Uterus (tissue), 4 donors: ENCODE measurements around the gene BNC2. TPM values are rescaled to one million over a fixed set of nuclear protein-coding genes. Genes with fewer than 3 reads are reported as not detected.

Source experiments
- DNase-seq, 2 donors: peaks; one replicate each; pipeline ENCODE4 v3.0.0-alpha.2; 2019 to 2020
- H3K27ac ChIP-seq, 2 donors: fragments of 200-600 bp; sonication (generic); 1 replicate in 1 of 2; 2 replicates in 1 of 2; pipeline ENCODE4 v1.5.1; 2016 to 2018
- H3K27me3 ChIP-seq, 2 donors: fragments of 200-600 bp; sonication (generic); one replicate each; pipeline ENCODE4 v1.5.1; 2018 to 2019; ENCODE audit warnings: control low read depth in 1 of 2
- H3K36me3 ChIP-seq, 2 donors: fragments of 200-600 bp; sonication (generic); one replicate each; pipeline ENCODE4 v1.5.1; 2019; ENCODE audit warnings: control low read depth in 1 of 2
- H3K4me1 ChIP-seq, 2 donors: fragments of 200-600 bp; sonication (generic); one replicate each; pipeline ENCODE4 v1.5.1; 2018 to 2019; ENCODE audit warnings: control low read depth in 1 of 2
- H3K4me3 ChIP-seq, 2 donors: fragments of 200-600 bp; sonication (generic); 1 replicate in 1 of 2; 2 replicates in 1 of 2; pipeline ENCODE4 v1.5.1; 2018 to 2019; ENCODE audit warnings: mild to moderate bottlenecking in 1 of 2
- H3K9me3 ChIP-seq, 2 donors: fragments of 200-600 bp; sonication (generic); one replicate each; pipeline ENCODE4 v1.5.1; 2019; ENCODE audit warnings: control low read depth in 1 of 2
- POLR2A ChIP-seq, 2 donors: fragments of 450-650 bp; IDR thresholded peaks; one replicate each; pipeline ENCODE4 v1.6.1; 2016; ENCODE audit warnings: antibody characterized with exemption in 2 of 2, mild to moderate bottlenecking in 1 of 2, moderate library complexity in 1 of 2
- intact Hi-C: fragments of 100-400 bp; cut with DNase I; formaldehyde crosslinking; loops from one replicate; pipeline ENCODE4 v1.15.1; 2023; ENCODE audit warnings: low total_unique reads
- total RNA-seq, 4 donors: library from RNA; depleted of rRNA in 3 of 4; stranded (reverse); fragments of >200 nt in 3 of 4; gene quantifications; one replicate each; pipeline versions ENCODE4 v1.1.0 to v1.2.4, GENCODE V29; 2014 to 2023
- TF ChIP-seq, protein P1 (sequence below), 4 experiments: fragments of 200-600 bp in 2 of 4; fragments of 450-650 bp in 2 of 4; sonication (generic) in 2 of 4; IDR thresholded peaks; one replicate each; pipeline ENCODE4 v1.5.1; 2016 to 2019; ENCODE audit warnings: antibody characterized with exemption in 4 of 4, mild to moderate bottlenecking in 2 of 4, moderate library complexity in 1 of 4
- donor health status: DM: yes; HTN: yes; CAD: no.

The BNC2 gene
- total RNA-seq, 4 donors from 2014 or later = 85.9 to 293 (median 93.4) TPM

DNA sequence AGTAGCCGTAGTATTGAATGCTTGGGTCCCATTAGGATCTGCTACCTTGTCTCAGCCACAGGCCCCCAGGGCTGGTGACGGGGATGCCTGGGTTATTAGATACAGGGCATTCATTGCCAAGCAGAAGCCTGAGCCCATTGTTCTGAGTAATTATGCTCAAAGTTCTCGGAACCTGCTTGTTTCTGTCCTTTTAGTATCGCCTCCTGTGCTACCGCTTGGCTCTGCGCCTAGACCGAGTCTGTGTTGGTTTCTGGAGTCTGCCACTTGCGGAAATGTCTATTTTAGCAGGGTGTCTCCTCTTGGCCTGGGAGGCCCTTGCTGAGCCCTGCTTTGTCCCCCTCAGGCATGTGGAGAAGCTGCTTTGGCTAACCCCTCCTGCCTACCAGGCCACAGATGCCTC is 506.1 kb downstream of the BNC2 start:
- Histone ChIP-seq H3K4me3 (no peak overlapping the region), H3K27me3 (no peaks in the 10 kb centered on the region), H3K27ac (peak overlapping the region in 1 of 2 donors; percentile 37), H3K9me3 (no peaks in the 10 kb centered on the region), H3K4me1 (no peaks in the 10 kb centered on the region), H3K36me3 (no peaks in the 10 kb centered on the region)
- no peak for TF ChIP-seq POLR2A (IDR thresholded peaks at IDR 0.05)
- TF ChIP-seq, protein P1, sequence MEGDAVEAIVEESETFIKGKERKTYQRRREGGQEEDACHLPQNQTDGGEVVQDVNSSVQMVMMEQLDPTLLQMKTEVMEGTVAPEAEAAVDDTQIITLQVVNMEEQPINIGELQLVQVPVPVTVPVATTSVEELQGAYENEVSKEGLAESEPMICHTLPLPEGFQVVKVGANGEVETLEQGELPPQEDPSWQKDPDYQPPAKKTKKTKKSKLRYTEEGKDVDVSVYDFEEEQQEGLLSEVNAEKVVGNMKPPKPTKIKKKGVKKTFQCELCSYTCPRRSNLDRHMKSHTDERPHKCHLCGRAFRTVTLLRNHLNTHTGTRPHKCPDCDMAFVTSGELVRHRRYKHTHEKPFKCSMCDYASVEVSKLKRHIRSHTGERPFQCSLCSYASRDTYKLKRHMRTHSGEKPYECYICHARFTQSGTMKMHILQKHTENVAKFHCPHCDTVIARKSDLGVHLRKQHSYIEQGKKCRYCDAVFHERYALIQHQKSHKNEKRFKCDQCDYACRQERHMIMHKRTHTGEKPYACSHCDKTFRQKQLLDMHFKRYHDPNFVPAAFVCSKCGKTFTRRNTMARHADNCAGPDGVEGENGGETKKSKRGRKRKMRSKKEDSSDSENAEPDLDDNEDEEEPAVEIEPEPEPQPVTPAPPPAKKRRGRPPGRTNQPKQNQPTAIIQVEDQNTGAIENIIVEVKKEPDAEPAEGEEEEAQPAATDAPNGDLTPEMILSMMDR (IDR thresholded peaks at IDR 0.05) = no peak
- intact Hi-C loops = no loop called here
- peak in 1 of 2 donors; percentile 73 for DNase-seq

DNA sequence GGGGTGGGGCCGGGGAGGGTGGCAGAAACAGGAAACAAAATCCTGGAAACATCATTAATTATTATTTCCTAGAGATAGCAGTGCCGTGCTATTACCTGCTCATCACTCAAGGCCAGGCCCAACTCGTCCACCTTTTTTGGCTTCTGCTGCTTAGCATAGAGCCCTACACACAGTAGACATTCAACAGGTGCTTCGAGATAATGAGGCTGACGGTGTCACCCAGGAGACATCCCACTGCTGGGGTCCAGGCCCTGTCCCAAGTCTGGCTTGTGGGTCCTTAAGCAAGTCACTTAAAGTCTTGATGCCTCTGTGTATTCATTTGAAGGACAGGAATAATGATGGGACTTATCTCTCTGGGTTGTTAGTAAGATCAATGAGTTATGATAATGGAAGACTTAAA is 506.6 kb downstream of the BNC2 start:
- DNase-seq = no peak
- Histone ChIP-seq H3K4me1 (no peaks in the 10 kb centered on the region), H3K27ac (peak overlapping the region; percentile 1 to 37), H3K36me3 (no peaks in the 10 kb centered on the region), H3K4me3 (no peak overlapping the region), H3K9me3 (no peaks in the 10 kb centered on the region), H3K27me3 (no peaks in the 10 kb centered on the region)
- TF ChIP-seq, protein P1 (IDR thresholded peaks at IDR 0.05) = no peak
- no peak for TF ChIP-seq POLR2A (IDR thresholded peaks at IDR 0.05)
- intact Hi-C loops = no loop called here

DNA sequence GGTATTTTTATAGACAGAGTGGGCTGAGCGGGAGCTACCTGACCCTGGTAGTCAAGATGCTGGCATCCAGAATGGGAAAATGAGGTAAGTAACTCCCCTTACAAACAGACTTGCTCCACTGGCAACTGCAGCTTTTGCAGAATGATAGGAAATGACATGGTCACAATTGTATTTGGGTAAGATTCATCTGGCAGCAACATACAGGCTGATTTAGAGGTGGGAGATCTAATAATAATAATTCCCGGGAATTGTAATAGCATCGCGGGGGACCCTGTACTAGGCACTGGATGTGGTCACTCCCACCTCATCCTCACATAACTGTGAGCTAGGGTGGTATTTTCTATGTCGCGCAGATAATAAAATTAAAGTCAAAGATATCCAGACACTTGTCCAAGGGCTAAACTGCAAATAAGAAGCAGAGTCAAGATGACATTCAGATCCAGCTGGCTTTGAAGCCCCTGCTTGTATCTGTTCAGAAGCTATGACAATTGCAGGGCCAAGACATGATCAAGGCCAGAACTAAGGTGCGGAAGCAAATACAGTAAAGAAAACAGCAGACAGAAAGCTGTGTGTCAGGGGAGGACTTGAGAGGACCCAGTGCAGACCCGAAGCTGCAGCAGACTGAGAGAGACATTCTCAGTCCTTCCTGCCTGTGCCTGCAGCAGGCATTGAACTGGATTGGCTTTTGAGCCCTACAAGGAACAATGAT is 507.2 kb downstream of the BNC2 start:
- TF ChIP-seq, protein P1 (IDR thresholded peaks at IDR 0.05) = no peak
- TF ChIP-seq POLR2A (IDR thresholded peaks at IDR 0.05) = no peak
- no peak overlapping the region for H3K4me3 ChIP-seq
- H3K9me3 ChIP-seq = no peaks in the 10 kb centered on the region
- intact Hi-C loops = no loop called here
- no peaks in the 10 kb centered on the region for H3K36me3 ChIP-seq
- H3K4me1 ChIP-seq = no peaks in the 10 kb centered on the region
- H3K27me3 ChIP-seq = no peaks in the 10 kb centered on the region
- H3K27ac ChIP-seq = peak overlapping the region; percentile 1 to 37
- DNase-seq = no peak

DNA sequence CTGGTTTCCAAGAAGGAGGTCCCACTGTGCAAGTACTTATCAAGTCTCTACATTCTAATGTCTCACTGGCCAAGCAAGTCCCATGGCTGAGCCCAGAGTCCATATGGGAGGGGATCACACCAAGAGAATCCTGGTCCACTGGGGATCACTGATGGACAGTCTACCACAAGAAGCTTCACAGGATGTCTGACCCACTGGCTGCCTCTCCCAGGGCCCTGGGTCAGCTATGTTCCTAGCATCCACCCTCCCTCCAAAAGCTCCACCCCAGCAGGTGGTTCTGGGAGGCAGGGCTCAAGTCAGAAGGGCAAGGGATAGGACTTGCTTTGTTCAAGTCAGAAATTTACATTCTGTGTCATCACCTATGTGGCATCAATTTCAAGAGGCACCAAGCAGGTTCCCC is 508.5 kb downstream of the BNC2 start:
- Histone ChIP-seq H3K4me3 (no peak overlapping the region), H3K4me1 (no peaks in the 10 kb centered on the region), H3K36me3 (no peaks in the 10 kb centered on the region), H3K27ac (no peak overlapping the region), H3K9me3 (no peaks in the 10 kb centered on the region), H3K27me3 (no peaks in the 10 kb centered on the region)
- no peak for DNase-seq
- intact Hi-C loops = no loop called here
- no peak for TF ChIP-seq POLR2A (IDR thresholded peaks at IDR 0.05)
- TF ChIP-seq, protein P1 (IDR thresholded peaks at IDR 0.05) = no peak

DNA sequence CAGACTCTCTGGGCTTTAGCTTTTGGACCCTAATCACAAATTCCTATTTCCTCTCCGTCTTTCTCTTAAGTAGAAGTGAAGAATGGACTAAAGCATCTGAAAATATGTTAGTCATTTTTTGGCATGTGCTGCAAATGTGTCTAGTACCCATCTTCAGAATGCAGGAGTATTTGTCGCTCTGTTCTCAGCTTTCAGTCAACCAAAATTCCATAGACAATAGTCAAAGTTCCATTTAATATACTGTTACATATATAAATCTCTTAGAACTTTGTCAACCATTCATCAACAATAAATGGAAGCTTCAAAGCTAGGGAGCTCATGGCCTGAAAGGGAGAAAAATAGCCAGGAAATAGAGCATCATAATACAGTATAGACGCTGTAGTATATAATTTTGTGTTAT is 509.4 kb downstream of the BNC2 start:
- no peaks in the 10 kb centered on the region for H3K27me3 ChIP-seq
- no peaks in the 10 kb centered on the region for H3K4me1 ChIP-seq
- intact Hi-C loops = no loop called here
- H3K27ac ChIP-seq = no peak overlapping the region
- H3K9me3 ChIP-seq = no peaks in the 10 kb centered on the region
- no peaks in the 10 kb centered on the region for H3K36me3 ChIP-seq
- no peak for DNase-seq
- no peak overlapping the region for H3K4me3 ChIP-seq
- TF ChIP-seq POLR2A (IDR thresholded peaks at IDR 0.05) = no peak
- TF ChIP-seq, protein P1 (IDR thresholded peaks at IDR 0.05) = no peak
